WTC11 (cell line): ENCODE measurements around the gene GPR37L1. TPM values are rescaled to one million over a fixed set of nuclear protein-coding genes. Genes with fewer than 3 reads are reported as not detected.

Source experiments
- ATAC-seq: fragments of 200-7000 bp; cut with Tn5 transposase; 2 replicates; pipeline ENCODE4 v1.10.0; 2021; ENCODE audit warnings: mild to moderate bottlenecking, moderate library complexity
- CTCF ChIA-PET: fragments of 300-600 bp; sonication (Branson Sonifier 250); formaldehyde crosslinking; loops from one replicate; lab custom pipeline; 2021; ENCODE audit warnings: antibody characterized with exemption; lab: Charles Lee
- POLR2A ChIA-PET: fragments of 350-600 bp; sonication (Branson Sonifier 250); formaldehyde crosslinking; loops from one replicate; lab custom pipeline; 2021; ENCODE audit warnings: antibody characterized with exemption; lab: Charles Lee
- DNase-seq: peaks from one replicate; pipeline ENCODE4 v3.0.0; 2021; ENCODE audit warnings: low spot score
- H3K27ac Mint-ChIP-seq: 2 replicates; pipeline ENCODE4 v1.8.0; 2021; ENCODE audit warnings: mixed read lengths
- H3K27me3 Mint-ChIP-seq: 2 replicates; pipeline ENCODE4 v1.8.0; 2021; ENCODE audit warnings: low read depth, mild to moderate bottlenecking, moderate library complexity, mixed read lengths
- H3K36me3 Mint-ChIP-seq: 2 replicates; pipeline ENCODE4 v1.8.0; 2021; ENCODE audit warnings: mixed read lengths
- H3K4me1 Mint-ChIP-seq: 2 replicates; pipeline ENCODE4 v1.8.0; 2022; ENCODE audit warnings: mixed read lengths
- H3K4me3 Mint-ChIP-seq: 2 replicates; pipeline ENCODE4 v1.8.0; 2021; ENCODE audit warnings: mild to moderate bottlenecking, moderate library complexity, mixed read lengths
- H3K9me3 Mint-ChIP-seq: 2 replicates; pipeline ENCODE4 v1.8.0; 2021; ENCODE audit warnings: mixed read lengths
- CREM ChIP-seq: sonication (generic); formaldehyde crosslinking; IDR thresholded peaks from 2 replicates; pipeline ENCODE4 v1.8.1; 2022; ENCODE audit warnings: mild to moderate bottlenecking, missing genetic modification reagents, moderate library complexity
- KAT7 ChIP-seq: sonication (generic); formaldehyde crosslinking; IDR thresholded peaks from 2 replicates; pipeline ENCODE4 v1.8.1; 2023; ENCODE audit warnings: missing genetic modification reagents, mild to moderate bottlenecking, borderline replicate concordance
- NR2C2 ChIP-seq: sonication (generic); formaldehyde crosslinking; IDR thresholded peaks from 2 replicates; pipeline ENCODE4 v1.8.0; 2022; ENCODE audit warnings: mild to moderate bottlenecking, missing genetic modification reagents
- PRRX2 ChIP-seq: fragments of 250-450 bp; sonication (Bioruptor Pico); IDR thresholded peaks from 2 replicates; pipeline ENCODE4 v1.8.0; 2021; ENCODE audit warnings: mild to moderate bottlenecking
- SOX15 ChIP-seq: fragments of 250-450 bp; sonication (Bioruptor Pico); IDR thresholded peaks from 2 replicates; pipeline ENCODE4 v1.9.0; 2021; ENCODE audit warnings: mild to moderate bottlenecking
- ZBTB21 ChIP-seq: sonication (generic); formaldehyde crosslinking; IDR thresholded peaks from 2 replicates; pipeline ENCODE4 v1.8.1; 2023; ENCODE audit warnings: mild to moderate bottlenecking, missing genetic modification reagents, borderline replicate concordance
- ZNF219 ChIP-seq: sonication (generic); formaldehyde crosslinking; IDR thresholded peaks from 2 replicates; pipeline ENCODE4 v1.8.0; 2023; ENCODE audit warnings: missing genetic modification reagents, mild to moderate bottlenecking, borderline replicate concordance
- ZNF232 ChIP-seq: sonication (generic); formaldehyde crosslinking; IDR thresholded peaks from 2 replicates; pipeline ENCODE4 v1.8.0; 2022; ENCODE audit warnings: mild to moderate bottlenecking, missing genetic modification reagents
- ZNF263 ChIP-seq: sonication (generic); formaldehyde crosslinking; IDR thresholded peaks from 2 replicates; pipeline ENCODE4 v1.8.1; 2022; ENCODE audit warnings: low read depth, mild to moderate bottlenecking, moderate library complexity, missing genetic modification reagents
- ZNF396 ChIP-seq: fragments of 250-450 bp; sonication (Bioruptor Pico); IDR thresholded peaks from 2 replicates; pipeline ENCODE4 v1.8.0; 2021; ENCODE audit warnings: mild to moderate bottlenecking, moderate library complexity, borderline replicate concordance
- ZNF423 ChIP-seq: fragments of 250-450 bp; sonication (Bioruptor Pico); IDR thresholded peaks from 2 replicates; pipeline ENCODE4 v2.1.2; 2022; ENCODE audit warnings: mild to moderate bottlenecking, moderate library complexity
- ZNF671 ChIP-seq: fragments of 250-450 bp; sonication (Bioruptor Pico); IDR thresholded peaks from 2 replicates; pipeline ENCODE4 v1.8.0; 2021; ENCODE audit warnings: mild to moderate bottlenecking
- total RNA-seq: library from RNA; stranded (reverse); gene quantifications from 3 replicates; pipeline ENCODE4 v1.2.3, GENCODE V29; 2021
- TF ChIP-seq, protein P1 (sequence below): sonication (generic); formaldehyde crosslinking; IDR thresholded peaks from 2 replicates; pipeline ENCODE4 v1.8.1; 2023; ENCODE audit warnings: mild to moderate bottlenecking, missing genetic modification reagents, moderate library complexity
- TF ChIP-seq, protein P2 (sequence below): sonication (generic); formaldehyde crosslinking; conservative IDR thresholded peaks from 2 replicates; pipeline ENCODE4 v1.8.1; 2023; ENCODE audit warnings: mild to moderate bottlenecking, low read depth, missing genetic modification reagents, moderate library complexity
- TF ChIP-seq, protein P3 (sequence below): fragments of 250-450 bp; sonication (Bioruptor Pico); IDR thresholded peaks from 2 replicates; pipeline ENCODE4 v1.9.0; 2021; ENCODE audit warnings: moderate library complexity, mild to moderate bottlenecking, inconsistent platforms, borderline replicate concordance
- TF ChIP-seq, protein P4 (sequence below): sonication (generic); formaldehyde crosslinking; IDR thresholded peaks from 2 replicates; pipeline ENCODE4 v1.8.1; 2022; ENCODE audit warnings: missing genetic modification reagents, borderline replicate concordance
- TF ChIP-seq, protein P5 (sequence below): sonication (generic); formaldehyde crosslinking; IDR thresholded peaks from 2 replicates; pipeline ENCODE4 v1.8.1; 2022; ENCODE audit warnings: low read depth, missing genetic modification reagents, borderline replicate concordance

GPR37L1 gene
- total RNA-seq, 1 experiment from 2014 or later = 0.07 TPM

DNA sequence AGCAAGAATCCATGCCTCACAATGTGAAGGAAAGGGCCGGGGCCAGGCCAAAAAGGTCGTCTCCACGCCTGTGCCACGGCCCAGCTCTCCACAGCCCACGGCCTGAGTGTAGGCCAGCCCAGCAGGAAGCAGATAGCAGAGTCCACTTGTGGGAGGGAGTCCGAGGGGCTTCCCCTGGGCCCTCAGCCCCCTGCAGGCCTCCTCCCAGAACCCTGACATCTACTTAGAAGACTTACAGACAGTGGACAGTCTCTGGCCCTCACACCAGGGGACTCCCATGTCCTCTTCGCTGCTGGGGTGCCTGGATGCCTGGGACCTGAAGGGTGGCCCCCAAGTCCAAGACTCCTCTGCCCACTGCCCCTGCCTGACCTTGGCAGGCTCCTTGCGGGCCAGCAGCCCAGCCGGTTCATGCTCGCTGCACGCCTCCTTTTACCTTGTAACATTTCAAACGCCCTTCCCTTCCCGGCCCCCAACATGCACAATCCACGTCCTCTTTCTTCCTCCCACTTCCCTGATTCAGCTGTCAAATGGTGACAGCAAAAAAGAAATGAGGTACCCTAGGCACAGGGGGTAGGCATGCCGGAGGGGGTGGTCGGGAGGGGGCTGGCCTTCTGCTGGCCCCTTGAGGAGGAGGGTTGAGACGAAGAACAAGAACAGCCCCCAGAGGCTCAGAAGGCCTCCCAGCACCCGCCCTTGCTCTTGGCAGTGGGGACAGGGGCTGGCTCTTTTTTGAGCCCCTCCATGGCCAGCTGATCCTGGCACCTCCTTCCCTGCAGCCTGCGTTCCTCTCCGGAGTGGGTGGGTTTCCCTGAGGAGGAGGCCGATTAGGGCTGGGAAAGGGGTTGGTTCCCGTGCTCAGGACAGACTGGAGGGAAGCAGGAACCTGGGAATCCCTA lies 38.7 kb downstream of the GPR37L1 start:
- TF ChIP-seq NR2C2 (CRISPR knock-in tag) (no peak), ZNF263 (CRISPR knock-in tag) (no peak), ZNF671 (CRISPR knock-in tag) (no peak), ZNF232 (no peak), KAT7 (CRISPR knock-in tag) (no peak)
- TF ChIP-seq, protein P1, sequence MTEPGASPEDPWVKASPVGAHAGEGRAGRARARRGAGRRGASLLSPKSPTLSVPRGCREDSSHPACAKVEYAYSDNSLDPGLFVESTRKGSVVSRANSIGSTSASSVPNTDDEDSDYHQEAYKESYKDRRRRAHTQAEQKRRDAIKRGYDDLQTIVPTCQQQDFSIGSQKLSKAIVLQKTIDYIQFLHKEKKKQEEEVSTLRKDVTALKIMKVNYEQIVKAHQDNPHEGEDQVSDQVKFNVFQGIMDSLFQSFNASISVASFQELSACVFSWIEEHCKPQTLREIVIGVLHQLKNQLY (CRISPR knock-in tag) = no peak
- TF ChIP-seq, protein P2, sequence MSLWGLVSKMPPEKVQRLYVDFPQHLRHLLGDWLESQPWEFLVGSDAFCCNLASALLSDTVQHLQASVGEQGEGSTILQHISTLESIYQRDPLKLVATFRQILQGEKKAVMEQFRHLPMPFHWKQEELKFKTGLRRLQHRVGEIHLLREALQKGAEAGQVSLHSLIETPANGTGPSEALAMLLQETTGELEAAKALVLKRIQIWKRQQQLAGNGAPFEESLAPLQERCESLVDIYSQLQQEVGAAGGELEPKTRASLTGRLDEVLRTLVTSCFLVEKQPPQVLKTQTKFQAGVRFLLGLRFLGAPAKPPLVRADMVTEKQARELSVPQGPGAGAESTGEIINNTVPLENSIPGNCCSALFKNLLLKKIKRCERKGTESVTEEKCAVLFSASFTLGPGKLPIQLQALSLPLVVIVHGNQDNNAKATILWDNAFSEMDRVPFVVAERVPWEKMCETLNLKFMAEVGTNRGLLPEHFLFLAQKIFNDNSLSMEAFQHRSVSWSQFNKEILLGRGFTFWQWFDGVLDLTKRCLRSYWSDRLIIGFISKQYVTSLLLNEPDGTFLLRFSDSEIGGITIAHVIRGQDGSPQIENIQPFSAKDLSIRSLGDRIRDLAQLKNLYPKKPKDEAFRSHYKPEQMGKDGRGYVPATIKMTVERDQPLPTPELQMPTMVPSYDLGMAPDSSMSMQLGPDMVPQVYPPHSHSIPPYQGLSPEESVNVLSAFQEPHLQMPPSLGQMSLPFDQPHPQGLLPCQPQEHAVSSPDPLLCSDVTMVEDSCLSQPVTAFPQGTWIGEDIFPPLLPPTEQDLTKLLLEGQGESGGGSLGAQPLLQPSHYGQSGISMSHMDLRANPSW (CRISPR knock-in tag) = no peak
- POLR2A ChIA-PET = no interaction called here
- H3K36me3 Mint-ChIP-seq = no peaks in the 10 kb centered on the region
- no peak overlapping the region for H3K4me3 Mint-ChIP-seq
- H3K27me3 Mint-ChIP-seq = no peaks in the 10 kb centered on the region; the same call in 1 of the 2 replicates
- CTCF ChIA-PET = interaction anchor here (0.7 to 3.1 kb wide), 6 partner anchors 15 to 162 kb away, joined by 3 to 9 read pairs (median 4); no protein-coding TSS in a partner anchor
- no peak overlapping the region for H3K27ac Mint-ChIP-seq
- DNase-seq (no peak), ATAC-seq (peak; percentile 6; the same call in 1 of the 2 replicates)
- no peaks in the 10 kb centered on the region for H3K9me3 Mint-ChIP-seq
- peaks cover 45% of the 10 kb centered on the region for H3K4me1 Mint-ChIP-seq

DNA sequence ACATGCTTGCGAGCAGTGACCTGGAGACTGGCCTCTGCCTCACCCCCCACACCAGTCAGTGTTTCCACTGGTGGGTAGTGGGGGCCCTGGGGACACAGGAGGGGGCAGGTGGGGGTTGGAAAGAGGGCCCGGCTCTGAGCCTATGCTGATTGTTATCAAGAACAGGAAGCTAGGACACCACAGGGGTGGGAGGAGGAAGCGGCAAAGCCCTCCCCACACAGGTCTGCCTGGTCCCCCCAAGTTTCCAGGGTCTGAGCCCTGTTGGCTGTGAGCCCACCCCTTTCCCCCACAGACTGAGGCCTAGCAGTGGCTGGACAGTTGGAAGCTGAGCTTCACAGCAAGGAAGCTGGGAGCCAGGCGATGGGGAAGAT lies 39.3 kb downstream of the GPR37L1 start:
- Mint-ChIP-seq H3K27ac (no peak overlapping the region), H3K4me3 (no peak overlapping the region), H3K27me3 (no peaks in the 10 kb centered on the region; the same call in 1 of the 2 replicates), H3K9me3 (no peaks in the 10 kb centered on the region), H3K4me1 (peaks cover 48% of the 10 kb centered on the region), H3K36me3 (no peaks in the 10 kb centered on the region)
- POLR2A ChIA-PET = no interaction called here
- CTCF ChIA-PET = interaction anchor here (0.7 to 3.1 kb wide), 4 partner anchors 15 to 162 kb away, joined by 3 to 9 read pairs (median 5); no protein-coding TSS in a partner anchor
- DNase-seq (no peak), ATAC-seq (no peak)
- TF ChIP-seq, protein P3, sequence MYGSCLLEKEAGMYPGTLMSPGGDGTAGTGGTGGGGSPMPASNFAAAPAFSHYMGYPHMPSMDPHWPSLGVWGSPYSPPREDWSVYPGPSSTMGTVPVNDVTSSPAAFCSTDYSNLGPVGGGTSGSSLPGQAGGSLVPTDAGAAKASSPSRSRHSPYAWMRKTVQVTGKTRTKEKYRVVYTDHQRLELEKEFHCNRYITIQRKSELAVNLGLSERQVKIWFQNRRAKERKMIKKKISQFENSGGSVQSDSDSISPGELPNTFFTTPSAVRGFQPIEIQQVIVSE (CRISPR knock-in tag) = no peak
- TF ChIP-seq, protein P4, sequence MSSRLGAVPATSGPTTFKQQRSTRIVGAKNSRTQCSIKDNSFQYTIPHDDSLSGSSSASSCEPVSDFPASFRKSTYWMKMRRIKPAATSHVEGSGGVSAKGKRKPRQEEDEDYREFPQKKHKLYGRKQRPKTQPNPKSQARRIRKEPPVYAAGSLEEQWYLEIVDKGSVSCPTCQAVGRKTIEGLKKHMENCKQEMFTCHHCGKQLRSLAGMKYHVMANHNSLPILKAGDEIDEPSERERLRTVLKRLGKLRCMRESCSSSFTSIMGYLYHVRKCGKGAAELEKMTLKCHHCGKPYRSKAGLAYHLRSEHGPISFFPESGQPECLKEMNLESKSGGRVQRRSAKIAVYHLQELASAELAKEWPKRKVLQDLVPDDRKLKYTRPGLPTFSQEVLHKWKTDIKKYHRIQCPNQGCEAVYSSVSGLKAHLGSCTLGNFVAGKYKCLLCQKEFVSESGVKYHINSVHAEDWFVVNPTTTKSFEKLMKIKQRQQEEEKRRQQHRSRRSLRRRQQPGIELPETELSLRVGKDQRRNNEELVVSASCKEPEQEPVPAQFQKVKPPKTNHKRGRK (CRISPR knock-in tag) = no peak
- no peak for TF ChIP-seq ZNF219 (CRISPR knock-in tag)
- no peak for TF ChIP-seq ZBTB21 (CRISPR knock-in tag)
- no peak for TF ChIP-seq KAT7 (CRISPR knock-in tag)
- TF ChIP-seq, protein P5, sequence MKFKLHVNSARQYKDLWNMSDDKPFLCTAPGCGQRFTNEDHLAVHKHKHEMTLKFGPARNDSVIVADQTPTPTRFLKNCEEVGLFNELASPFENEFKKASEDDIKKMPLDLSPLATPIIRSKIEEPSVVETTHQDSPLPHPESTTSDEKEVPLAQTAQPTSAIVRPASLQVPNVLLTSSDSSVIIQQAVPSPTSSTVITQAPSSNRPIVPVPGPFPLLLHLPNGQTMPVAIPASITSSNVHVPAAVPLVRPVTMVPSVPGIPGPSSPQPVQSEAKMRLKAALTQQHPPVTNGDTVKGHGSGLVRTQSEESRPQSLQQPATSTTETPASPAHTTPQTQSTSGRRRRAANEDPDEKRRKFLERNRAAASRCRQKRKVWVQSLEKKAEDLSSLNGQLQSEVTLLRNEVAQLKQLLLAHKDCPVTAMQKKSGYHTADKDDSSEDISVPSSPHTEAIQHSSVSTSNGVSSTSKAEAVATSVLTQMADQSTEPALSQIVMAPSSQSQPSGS (CRISPR knock-in tag) = no peak
- no peak for TF ChIP-seq ZNF423 (CRISPR knock-in tag)
- TF ChIP-seq, protein P2 (CRISPR knock-in tag) = no peak
- TF ChIP-seq CREM (CRISPR knock-in tag) = no peak
- no peak for TF ChIP-seq PRRX2
- TF ChIP-seq, protein P1 (CRISPR knock-in tag) = no peak
- TF ChIP-seq SOX15 (CRISPR knock-in tag) = no peak
- no peak for TF ChIP-seq ZNF396
